K562 (cell line): Measurements from ENCODE around the gene WTAP. TPM values are rescaled to one million over a fixed set of nuclear protein-coding genes. Genes with fewer than 3 reads are reported as not detected.

ENCODE experiments used
- ATAC-seq: fragments of 200-7000 bp; cut with Tn5 transposase; 3 replicates; pipeline ENCODE4 v1.9.1; 2020; ENCODE audit warnings: moderate library complexity
- BruUV-seq: library from RNA; stranded (reverse); fragments of 400-500 nt; replicated peaks from 2 replicates; lab custom pipeline; 2021; lab: Mats Ljungman, UMichigan
- CTCF ChIA-PET: fragments of 300-600 bp; formaldehyde crosslinking; extraction: SDS; loops from one replicate; lab custom pipeline; 2021; ENCODE audit warnings: low intra/inter-chr PET ratio; lab: Yijun Ruan, JAX
- POLR2A ChIA-PET: fragments of 300-600, 350-650 bp; sonication (Branson Sonifier 250); formaldehyde crosslinking; extraction: SDS; loops from one replicate; lab custom pipeline; 2021; ENCODE audit warnings: antibody characterized with exemption, inconsistent platforms; lab: Yijun Ruan, JAX
- DNase-seq, 4 experiments: peaks; one replicate each; pipeline versions ENCODE4 v3.0.0 to v3.0.0-alpha.2; 2011 to 2018; ENCODE audit warnings: low spot score in 3 of 4, mixed read lengths in 3 of 4; ENCODE audit errors: extremely low read depth in 1 of 4
- FAIRE-seq: peaks from 2 replicates; lab custom pipeline; 2011; peaks lifted over from hg19 to GRCh38; lab: Jason Lieb, UNC
- H2AFZ ChIP-seq: 2 replicates; pipeline ENCODE4 v1.6.0; 2011; ENCODE audit warnings: low read depth, low read length, control low read depth, inconsistent platforms
- H3K27ac ChIP-seq: fragments of 200-600 bp; 3 replicates; pipeline ENCODE4 v1.8.0; 2011; ENCODE audit warnings: low read depth, mild to moderate bottlenecking, control low read depth, inconsistent platforms, low read length, moderate library complexity, mixed read lengths; ENCODE audit errors: extremely low read depth
- H3K27me3 ChIP-seq, 2 experiments: fragments of 300-600 bp in 1 of 2; 2 replicates in 1 of 2; 3 replicates in 1 of 2; pipeline versions ENCODE4 v1.6.0 to v1.8.0; 2011; ENCODE audit warnings: inconsistent platforms in 2 of 2, low read length in 2 of 2, mild to moderate bottlenecking in 1 of 2, mixed read lengths in 1 of 2, moderate library complexity in 1 of 2; ENCODE audit not compliant: control insufficient read depth in 2 of 2, insufficient read depth in 2 of 2
- H3K36me3 ChIP-seq: fragments of 300-600 bp; 3 replicates; pipeline ENCODE4 v1.8.0; 2011; ENCODE audit warnings: mild to moderate bottlenecking, low read length, inconsistent platforms; ENCODE audit not compliant: control insufficient read depth, insufficient read depth
- H3K4me1 ChIP-seq, 2 experiments: fragments of 200-600 bp in 1 of 2; replicated peaks in 1 of 2; 2 replicates in 1 of 2; 3 replicates in 1 of 2; pipeline versions ENCODE4 v1.5.1 to v1.8.0; 2011; ENCODE audit warnings: inconsistent platforms in 2 of 2, low read length in 2 of 2, mild to moderate bottlenecking in 1 of 2, mixed read lengths in 1 of 2, moderate library complexity in 1 of 2; ENCODE audit not compliant: control insufficient read depth in 2 of 2, insufficient read depth in 2 of 2
- H3K4me2 ChIP-seq: 2 replicates; pipeline ENCODE4 v1.6.1; 2011; ENCODE audit warnings: low read length, control low read depth, inconsistent platforms, mixed read lengths; ENCODE audit not compliant: insufficient read depth
- H3K4me3 ChIP-seq: fragments of 200-600 bp; sonication (generic), shearing (Covaris generic); 2 replicates; pipeline ENCODE4 v1.5.1; 2016; ENCODE audit warnings: control low read depth, inconsistent platforms
- H3K79me2 ChIP-seq: fragments of 200-600 bp; 3 replicates; pipeline ENCODE4 v1.8.0; 2011; ENCODE audit warnings: low read length, inconsistent platforms; ENCODE audit not compliant: control insufficient read depth, insufficient read depth
- H3K9ac ChIP-seq, 2 experiments: 2 replicates each; pipeline versions ENCODE4 v1.6.0 to v1.6.1; 2011; ENCODE audit warnings: low read depth in 2 of 2, low read length in 2 of 2, control low read depth in 1 of 2, inconsistent platforms in 1 of 2, mild to moderate bottlenecking in 1 of 2, mixed read lengths in 1 of 2; ENCODE audit not compliant: insufficient read depth in 1 of 2
- H3K9me1 ChIP-seq: one replicate; pipeline ENCODE4 v1.6.0; 2011; ENCODE audit warnings: inconsistent platforms, mild to moderate bottlenecking, low read length, moderate library complexity; ENCODE audit not compliant: control insufficient read depth, insufficient read depth
- H3K9me3 ChIP-seq: replicated peaks from 2 replicates; pipeline ENCODE4 v1.5.1; 2011; ENCODE audit warnings: low read depth, low read length, inconsistent platforms; ENCODE audit not compliant: control insufficient read depth, insufficient read depth
- H4K20me1 ChIP-seq: replicated peaks from 2 replicates; pipeline ENCODE4 v1.6.1; 2011; ENCODE audit warnings: low read length, inconsistent platforms, mixed read lengths; ENCODE audit not compliant: control insufficient read depth, insufficient read depth
- ARID3B ChIP-seq: fragments of 250-450 bp; sonication (Bioruptor Pico); IDR thresholded peaks from 2 replicates; pipeline ENCODE4 v1.4.0; 2020; ENCODE audit warnings: borderline replicate concordance
- BMI1 ChIP-seq: fragments of 150-350 bp; IDR thresholded peaks from 2 replicates; pipeline ENCODE4 v1.6.1; 2014; ENCODE audit warnings: low read length
- CEBPB ChIP-seq: fragments of 450-650 bp; IDR thresholded peaks from 2 replicates; pipeline ENCODE4 v1.6.1; 2016; ENCODE audit warnings: missing genetic modification characterization, missing compliant biosample characterization
- CEBPG ChIP-seq, 3 experiments: fragments of 200-800 bp in 1 of 3; sonication (Bioruptor generic) in 1 of 3; sonication (generic) in 1 of 3; formaldehyde crosslinking in 1 of 3; IDR thresholded peaks in 2 of 3; conservative IDR thresholded peaks in 1 of 3; 2 replicates each; pipeline versions ENCODE4 v1.6.1 to v1.8.0; 2016 to 2022; ENCODE audit warnings: missing compliant biosample characterization in 2 of 3, missing genetic modification characterization in 2 of 3, mild to moderate bottlenecking in 1 of 3, missing genetic modification reagents in 1 of 3
- FOXK1 ChIP-seq: sonication (generic); formaldehyde crosslinking; IDR thresholded peaks from 2 replicates; pipeline ENCODE4 v1.8.0; 2022; ENCODE audit warnings: missing genetic modification reagents, mild to moderate bottlenecking, borderline replicate concordance
- HNRNPLL ChIP-seq: fragments of 200-400 bp; formaldehyde crosslinking; IDR thresholded peaks from 2 replicates; pipeline ENCODE4 v1.6.1; 2017; ENCODE audit warnings: low read length, low read depth, mild to moderate bottlenecking; ENCODE audit not compliant: poor library complexity, severe bottlenecking
- KHSRP ChIP-seq: fragments of 450-650 bp; IDR thresholded peaks from 2 replicates; pipeline ENCODE4 v1.6.1; 2017
- MAZ ChIP-seq, 2 experiments: fragments of 450-650 bp in 1 of 2; sonication (generic) in 1 of 2; formaldehyde crosslinking; IDR thresholded peaks in 1 of 2; conservative IDR thresholded peaks in 1 of 2; 2 replicates each; pipeline versions ENCODE4 v1.4.0 to v1.5.0; 2020; ENCODE audit warnings: mild to moderate bottlenecking in 1 of 2, missing genetic modification reagents in 1 of 2
- MYBL2 ChIP-seq, 2 experiments: fragments of 450-650 bp in 1 of 2; sonication (generic) in 1 of 2; formaldehyde crosslinking in 1 of 2; IDR thresholded peaks; 2 replicates each; pipeline versions ENCODE4 v1.6.1 to v1.8.1; 2017 to 2022; ENCODE audit warnings: borderline replicate concordance in 1 of 2, inconsistent platforms in 1 of 2, low read depth in 1 of 2, mild to moderate bottlenecking in 1 of 2, missing genetic modification reagents in 1 of 2, moderate library complexity in 1 of 2
- PURB ChIP-seq: sonication (generic); formaldehyde crosslinking; IDR thresholded peaks from 2 replicates; pipeline ENCODE4 v1.9.0; 2021; ENCODE audit warnings: low read depth, mild to moderate bottlenecking, missing genetic modification reagents
- RREB1 ChIP-seq: fragments of 250-450 bp; sonication (Bioruptor Pico); IDR thresholded peaks from 2 replicates; pipeline ENCODE4 v1.4.0; 2020
- ZNF134 ChIP-seq: fragments of 250-450 bp; sonication (Bioruptor Pico); conservative IDR thresholded peaks from 2 replicates; pipeline ENCODE4 v1.4.0; 2020
- WGBS: fragments of 100-300 bp; shearing (Covaris generic); methylation state at CpG from one replicate; pipeline ENCODE4 v1.1.6; 2016; ENCODE audit warnings: low coverage, mixed read lengths; ENCODE audit not compliant: insufficient coverage; ENCODE audit errors: missing lambda C conversion rate; 5-methylcytosine and 5-hydroxymethylcytosine counted together
- in situ Hi-C: fragments of 300-500 bp; cut with MboI; formaldehyde crosslinking; loops from 4 replicates; pipeline ENCODE4 v1.15.0; 2018; ENCODE audit warnings: inconsistent platforms, mixed read lengths
- intact Hi-C: fragments of 100-400 bp; cut with micrococcal nuclease; formaldehyde crosslinking; loops from 2 replicates; pipeline ENCODE4 v1.14.2; 2022
- polyA plus RNA-seq, 8 experiments: library from polyadenylated mRNA; depleted of rRNA in 4 of 8; stranded (reverse) in 5 of 8; unstranded in 3 of 8; fragments of >200 nt; fragmentation: Nextera tagmentation in 2 of 8; fragmentation: Illumina TruSeq in 1 of 8; extraction: Ambion mirVana in 2 of 8; extraction: Trizol in 1 of 8; gene quantifications; 2 replicates each; pipeline versions ENCODE4 v1.2.1 to v1.2.3, GENCODE V29; 2011 to 2014; ENCODE audit warnings: inconsistent platforms in 1 of 8, missing spikeins in 1 of 8
- total RNA-seq, 7 experiments: library from RNA; depleted of rRNA in 6 of 7; stranded (reverse); fragments of >200 nt in 6 of 7; fragmentation: Illumina TruSeq in 2 of 7; extraction: Trizol in 2 of 7; gene quantifications; 2 replicates each; pipeline versions ENCODE4 v1.2.1 to v1.2.3, GENCODE V29; 2011 to 2021; ENCODE audit warnings: low replicate concordance in 1 of 7

WTAP gene
- total and polyA plus RNA-seq, 9 of the 15 experiments (the other 6 are each of a cell fraction or from before 2014, with no cell fraction given) = 52.4 to 156 (median 110) TPM

- TF ChIP-seq ARID3B (no peak), MYBL2 (IDR thresholded peaks at IDR 0.05; ENCODE audit: low read depth) (no peak), MYBL2 (CRISPR knock-in tag; IDR thresholded peaks at IDR 0.05; ENCODE audit: borderline replicate concordance) (no peak), PURB (CRISPR knock-in tag) (no peak), BMI1 (no peak), HNRNPLL (no peak)
These were observed 73.0 kb downstream of the WTAP start, which contains the start of gene PNLDC1 (continued) for GRCh38 chr6:159800141-159800865.

GRCh38 chr6:159801935-159802334 is 74.6 kb downstream of the WTAP start:
- Histone ChIP-seq H3K9ac (no peak overlapping the region), H4K20me1 (no peaks in the 10 kb centered on the region), H3K4me3 (no peak overlapping the region), H3K79me2 (no peaks in the 10 kb centered on the region), H3K4me2 (no peak overlapping the region), H3K9me3 (no peaks in the 10 kb centered on the region), H3K27ac (no peak overlapping the region), H2AFZ (no peak overlapping the region), H3K4me1 (peaks cover 7 to 16% of the 10 kb centered on the region in 2 experiments; a peak in 4 of 5 replicates), H3K9me1 (no peaks in the 10 kb centered on the region), H3K36me3 (peaks cover 25% of the 10 kb centered on the region), H3K27me3 (peaks cover 4 to 30% of the 10 kb centered on the region in 2 experiments)
- no peak for DNase-seq
- BruUV-seq = no TSS peak
- WGBS = 66% methylated on average over 8 of the region's 8 CpGs
- intact Hi-C loops (no loop called here), in situ Hi-C loops (no loop called here)
- ATAC-seq = no peak
- CTCF ChIA-PET = interaction anchor here (0.6 kb wide), 1 partner anchor 1123 kb away, joined by 3 read pairs; no protein-coding TSS in a partner anchor
- POLR2A ChIA-PET = interaction anchor here (0.8 to 4.3 kb wide), 4 partner anchors 12 to 29 kb away, joined by 3 to 37 read pairs (median 5); partner anchors contain the start of genes MRPL18 and TCP1
- no peak for FAIRE-seq
- TF ChIP-seq CEBPG (CRISPR knock-in tag; IDR thresholded peaks at IDR 0.05) = no peak
- TF ChIP-seq CEBPG (tag; conservative IDR thresholded peaks at IDR 0.05 in 1 of 2, IDR thresholded peaks at IDR 0.05 in 1 of 2) = peak; percentile 77 to 79
- no peak for TF ChIP-seq RREB1
- TF ChIP-seq MAZ (CRISPR knock-in tag; conservative IDR thresholded peaks at IDR 0.05 in 1 of 2, IDR thresholded peaks at IDR 0.05 in 1 of 2) = no peak
- TF ChIP-seq ZNF134 = no peak
- TF ChIP-seq KHSRP = no peak
- TF ChIP-seq CEBPB = peak; percentile 92
- no peak for TF ChIP-seq FOXK1 (CRISPR knock-in tag)
